Ovary (tissue), 9 donors: ENCODE data around the gene HYI. TPM values are rescaled to one million over a fixed set of nuclear protein-coding genes. Genes with fewer than 3 reads are reported as not detected.

Experiments
- DNase-seq, 5 donors: peaks; one replicate each; pipeline ENCODE4 v3.0.0-alpha.2; 2019 to 2020
- H3K27ac ChIP-seq, 2 donors: fragments of 200-600 bp; one replicate each; pipeline versions ENCODE4 v1.5.1 to v1.8.0; 2019 to 2022
- H3K27me3 ChIP-seq: fragments of 200-600 bp; one replicate; pipeline ENCODE4 v1.8.0; 2022
- H3K36me3 ChIP-seq: fragments of 200-600 bp; sonication (generic); one replicate; pipeline ENCODE4 v1.5.1; 2019
- H3K4me1 ChIP-seq: one replicate; pipeline ENCODE4 v1.8.1; 2013; ENCODE audit warnings: mild to moderate bottlenecking, moderate library complexity; ENCODE audit not compliant: insufficient read depth
- H3K4me3 ChIP-seq: fragments of 200-600 bp; sonication (generic); one replicate; pipeline ENCODE4 v1.5.1; 2017
- H3K9me3 ChIP-seq, 2 donors: fragments of 200-600 bp in 1 of 2; sonication (generic) in 1 of 2; one replicate each; pipeline versions ENCODE4 v1.5.1 to v1.8.1; 2013 to 2019; ENCODE audit warnings: mild to moderate bottlenecking in 1 of 2, moderate library complexity in 1 of 2
- CTCF ChIP-seq, 3 donors: fragments of 450-650 bp in 2 of 3; fragments of 200-600 bp in 1 of 3; IDR thresholded peaks; one replicate each; pipeline versions ENCODE4 v1.5.1 to v1.8.0; 2016 to 2022; ENCODE audit warnings: antibody characterized with exemption in 3 of 3, mild to moderate bottlenecking in 1 of 3
- EP300 ChIP-seq: sonication (generic); formaldehyde crosslinking; IDR thresholded peaks from one replicate; pipeline ENCODE4 v1.6.1; 2017; ENCODE audit warnings: antibody characterized with exemption
- POLR2A ChIP-seq: fragments of 450-650 bp; IDR thresholded peaks from one replicate; pipeline ENCODE4 v1.6.1; 2017; ENCODE audit warnings: antibody characterized with exemption, mild to moderate bottlenecking, moderate library complexity
- WGBS, 3 donors: extraction: QIAGEN DNeasy Blood & Tissue Kit in 1 of 3; methylation state at CpG; one replicate each; pipeline versions ENCODE4 v1.1.5 to v1.1.7; 2013 to 2017; 5-methylcytosine and 5-hydroxymethylcytosine counted together
- intact Hi-C, 4 donors: fragments of 100-400 bp; cut with DNase I; formaldehyde crosslinking; loops; one replicate each; pipeline versions ENCODE4 v1.11.0 to v1.15.1; 2022 to 2023
- polyA plus RNA-seq, 2 donors: library from polyadenylated mRNA; stranded (reverse); fragments of 200-250 nt in 1 of 2; fragments of 350-450 nt in 1 of 2; fragmentation: Illumina TruSeq in 1 of 2; extraction: RNeasy Lipid Tissue Mini Kit (QIAGEN cat#74804) in 1 of 2; gene quantifications; one replicate each; pipeline ENCODE4 v1.2.3, GENCODE V29; 2013 to 2014
- total RNA-seq, 7 donors: library from RNA; depleted of rRNA in 2 of 7; stranded (reverse); fragments of >200 nt in 2 of 7; fragmentation: NEBNext Ultra II Directional in 3 of 7; extraction: Animal tissue kit (Norgen Biotek cat#: 25700) in 3 of 7; gene quantifications; one replicate each; pipeline versions ENCODE4 v1.1.0 to v1.2.4, GENCODE V29; 2016 to 2023
- donor health status: DM: no; HTN: no; CAD: no; lungs with moderate emphysema.
- donor health status: DM: no; HTN: no; CAD: no.
- donor health status: Bipolar disorder and iron deficiency.
- donor health status: DM: yes; HTN: yes; CAD: no.
- donor health status: DM: no; HTN: no; CAD: no.
- donor health status: DM: yes; HTN: yes; CAD: no.

The HYI gene
- total and polyA plus RNA-seq, 9 donors, result 16.6 to 94.4 (median 77.2) TPM

GRCh38 chr1:43447891-43448708, 5.6 kb downstream of the HYI start:
- H3K4me3 ChIP-seq, result no peak overlapping the region
- H3K36me3 ChIP-seq, result no peaks in the 10 kb centered on the region
- no peaks in the 10 kb centered on the region for H3K27me3 ChIP-seq
- no peak for TF ChIP-seq POLR2A
- no peak for TF ChIP-seq CTCF (IDR thresholded peaks at IDR 0.05)
- no peak for TF ChIP-seq EP300
- DNase-seq, result peak in 2 of 5 donors; percentile 29 to 41
- intact Hi-C loops, result loop anchor here in 1 of 4 donors (5.0 kb wide), 1 partner anchor 134 kb away; no protein-coding TSS in a partner anchor
- WGBS, 3 donors, result 79 to 82% (median 81%) methylated on average over 23 to 25 of the region's 25 CpGs
- no peak overlapping the region for H3K27ac ChIP-seq
- H3K4me1 ChIP-seq, result peaks cover 2% of the 10 kb centered on the region
- no peaks in the 10 kb centered on the region for H3K9me3 ChIP-seq

GRCh38 chr1:43446881-43447835, 6.6 kb downstream of the HYI start:
- Histone ChIP-seq H3K27me3 (no peaks in the 10 kb centered on the region), H3K36me3 (no peaks in the 10 kb centered on the region), H3K4me1 (no peaks in the 10 kb centered on the region), H3K4me3 (no peak overlapping the region), H3K27ac (no peak overlapping the region), H3K9me3 (no peaks in the 10 kb centered on the region)
- 86 to 92% (median 88%) methylated on average over 19 of the region's 19 CpGs for WGBS, 3 donors
- TF ChIP-seq EP300 (no peak), POLR2A (no peak), CTCF (IDR thresholded peaks at IDR 0.05) (no peak)
- intact Hi-C loops, result loop anchor here in 1 of 4 donors (5.0 kb wide), 1 partner anchor 135 kb away; no protein-coding TSS in a partner anchor
- DNase-seq, result peak in 2 of 5 donors; percentile 7 to 20

GRCh38 chr1:43446388-43446740, 7.4 kb downstream of the HYI start:
- 85 to 90% (median 88%) methylated on average over 4 of the region's 4 CpGs for WGBS, 3 donors
- Histone ChIP-seq H3K4me1 (no peaks in the 10 kb centered on the region), H3K27me3 (no peaks in the 10 kb centered on the region), H3K9me3 (no peaks in the 10 kb centered on the region), H3K36me3 (no peaks in the 10 kb centered on the region), H3K4me3 (no peak overlapping the region), H3K27ac (no peak overlapping the region)
- DNase-seq, result peak in 2 of 5 donors; percentile 9 to 16
- TF ChIP-seq EP300 (no peak), POLR2A (no peak), CTCF (IDR thresholded peaks at IDR 0.05) (no peak)
- intact Hi-C loops, result loop anchor here in 1 of 4 donors (5.0 kb wide), 1 partner anchor 136 kb away; no protein-coding TSS in a partner anchor

GRCh38 chr1:43445606-43446387, 7.9 kb downstream of the HYI start:
- intact Hi-C loops, result loop anchor here in 1 of 4 donors (5.0 kb wide), 1 partner anchor 137 kb away; no protein-coding TSS in a partner anchor
- TF ChIP-seq CTCF (IDR thresholded peaks at IDR 0.05) (no peak), POLR2A (no peak), EP300 (no peak)
- no peaks in the 10 kb centered on the region for H3K36me3 ChIP-seq
- H3K4me1 ChIP-seq, result peaks cover 2% of the 10 kb centered on the region
- peak in 3 of 5 donors; percentile 6 to 12 (median 10) for DNase-seq
- H3K27ac ChIP-seq, result no peak overlapping the region
- H3K9me3 ChIP-seq, result no peaks in the 10 kb centered on the region
- H3K4me3 ChIP-seq, result no peak overlapping the region
- no peaks in the 10 kb centered on the region for H3K27me3 ChIP-seq
- 89 to 90% (median 90%) methylated on average over 10 of the region's 10 CpGs for WGBS, 3 donors
